Central memory CD8-positive, alpha-beta T cell (primary cell): ENCODE data around the gene HOXC10.

ENCODE experiments used
- ATAC-seq: fragments of 150-1000 bp; cut with Tn5 transposase; replicated peaks from 2 replicates; pipeline ENCODE4 v1.10.0; 2022; ENCODE audit warnings: mild to moderate bottlenecking, moderate FRiP score, moderate number of reproducible peaks; ENCODE audit not compliant: poor library complexity, severe bottlenecking; ENCODE audit errors: extremely low read depth
- DNase-seq, 2 donors: peaks; one replicate each; pipeline ENCODE4 v3.0.0; 2021; ENCODE audit warnings: low spot score in 2 of 2
- H3K27ac Mint-ChIP-seq: one replicate; pipeline ENCODE4 v1.8.0; 2022; ENCODE audit warnings: low read depth, mild to moderate bottlenecking, moderate library complexity, mixed read lengths
- H3K27me3 Mint-ChIP-seq: one replicate; pipeline ENCODE4 v1.8.0; 2022; ENCODE audit warnings: mixed read lengths
- H3K36me3 Mint-ChIP-seq: one replicate; pipeline ENCODE4 v1.8.0; 2022; ENCODE audit warnings: mild to moderate bottlenecking, moderate library complexity, mixed read lengths; ENCODE audit not compliant: insufficient read depth
- H3K4me1 Mint-ChIP-seq: one replicate; pipeline ENCODE4 v1.8.0; 2022; ENCODE audit warnings: mixed read lengths
- H3K4me3 Mint-ChIP-seq: one replicate; pipeline ENCODE4 v1.8.0; 2022; ENCODE audit warnings: mild to moderate bottlenecking, moderate library complexity, mixed read lengths
- H3K9me3 Mint-ChIP-seq: one replicate; pipeline ENCODE4 v1.8.0; 2022; ENCODE audit warnings: mixed read lengths

The HOXC10 gene

GRCh38 chr12:53980104-53980801, 4.7 kb upstream of the HOXC10 start:
- Mint-ChIP-seq H3K27me3 (peaks cover 99% of the 10 kb centered on the region), H3K9me3 (no peaks in the 10 kb centered on the region), H3K27ac (no peak overlapping the region), H3K4me1 (peaks cover 21% of the 10 kb centered on the region), H3K4me3 (no peak overlapping the region), H3K36me3 (peaks cover 27% of the 10 kb centered on the region)
- DNase-seq (no peak), ATAC-seq (no peak)

- ATAC-seq (no peak), DNase-seq (no peak)
- Mint-ChIP-seq H3K27ac (no peak overlapping the region), H3K4me3 (no peak overlapping the region), H3K27me3 (peaks cover 99% of the 10 kb centered on the region), H3K4me1 (peaks cover 20% of the 10 kb centered on the region), H3K36me3 (peaks cover 25% of the 10 kb centered on the region), H3K9me3 (no peaks in the 10 kb centered on the region)
Measured at GRCh38 chr12:53980802-53981496, 4.0 kb upstream of the HOXC10 start.

GRCh38 chr12:53981634-53982565, 3.0 kb upstream of the HOXC10 start:
- H3K27me3 Mint-ChIP-seq = peaks cover 99% of the 10 kb centered on the region
- H3K4me1 Mint-ChIP-seq = peaks cover 30% of the 10 kb centered on the region
- no peak for ATAC-seq
- DNase-seq = no peak
- no peak overlapping the region for H3K27ac Mint-ChIP-seq
- H3K9me3 Mint-ChIP-seq = no peaks in the 10 kb centered on the region
- peaks cover 20% of the 10 kb centered on the region for H3K36me3 Mint-ChIP-seq
- no peak overlapping the region for H3K4me3 Mint-ChIP-seq

GRCh38 chr12:53982648-53983567, 2.0 kb upstream of the HOXC10 start:
- Mint-ChIP-seq H3K27ac (peak overlapping the region; percentile 53), H3K4me1 (peaks cover 28% of the 10 kb centered on the region), H3K36me3 (peaks cover 20% of the 10 kb centered on the region), H3K4me3 (no peak overlapping the region), H3K9me3 (no peaks in the 10 kb centered on the region), H3K27me3 (peaks cover 99% of the 10 kb centered on the region)
- DNase-seq (no peak), ATAC-seq (no peak)

GRCh38 chr12:53983568-53983949, 1.4 kb upstream of the HOXC10 start:
- H3K27me3 Mint-ChIP-seq = peaks cover 99% of the 10 kb centered on the region
- peaks cover 20% of the 10 kb centered on the region for H3K36me3 Mint-ChIP-seq
- peaks cover 27% of the 10 kb centered on the region for H3K4me1 Mint-ChIP-seq
- DNase-seq (no peak), ATAC-seq (no peak)
- H3K4me3 Mint-ChIP-seq = no peak overlapping the region
- H3K9me3 Mint-ChIP-seq = no peaks in the 10 kb centered on the region
- H3K27ac Mint-ChIP-seq = peak overlapping the region; percentile 53

GRCh38 chr12:53983950-53984572, 885 bp upstream of the HOXC10 start:
- Mint-ChIP-seq H3K4me3 (peak overlapping the region; percentile 61), H3K4me1 (peaks cover 30% of the 10 kb centered on the region), H3K36me3 (peaks cover 20% of the 10 kb centered on the region), H3K27ac (peak overlapping the region; percentile 53), H3K27me3 (peaks cover 99% of the 10 kb centered on the region), H3K9me3 (no peaks in the 10 kb centered on the region)
- no peak for ATAC-seq
- DNase-seq = no peak

GRCh38 chr12:53985692-53985993, 697 bp downstream of the HOXC10 start:
- ATAC-seq (no peak), DNase-seq (no peak)
- Mint-ChIP-seq H3K4me1 (peaks cover 46% of the 10 kb centered on the region), H3K27ac (peak overlapping the region; percentile 65), H3K36me3 (peaks cover 25% of the 10 kb centered on the region), H3K27me3 (peaks cover 99% of the 10 kb centered on the region), H3K4me3 (peak overlapping the region; percentile 61), H3K9me3 (no peaks in the 10 kb centered on the region)

GRCh38 chr12:53985994-53986685, 1.2 kb downstream of the HOXC10 start:
- H3K27me3 Mint-ChIP-seq = peaks cover 99% of the 10 kb centered on the region
- peak overlapping the region; percentile 69 for H3K27ac Mint-ChIP-seq
- peak overlapping the region; percentile 37 for H3K4me3 Mint-ChIP-seq
- H3K9me3 Mint-ChIP-seq = no peaks in the 10 kb centered on the region
- peaks cover 47% of the 10 kb centered on the region for H3K4me1 Mint-ChIP-seq
- DNase-seq = no peak
- no peak for ATAC-seq
- peaks cover 27% of the 10 kb centered on the region for H3K36me3 Mint-ChIP-seq

- peak overlapping the region; percentile 69 for H3K27ac Mint-ChIP-seq
- peaks cover 47% of the 10 kb centered on the region for H3K4me1 Mint-ChIP-seq
- no peak for ATAC-seq
- H3K36me3 Mint-ChIP-seq = peaks cover 28% of the 10 kb centered on the region
- peak overlapping the region; percentile 37 for H3K4me3 Mint-ChIP-seq
- H3K27me3 Mint-ChIP-seq = peaks cover 99% of the 10 kb centered on the region
- no peaks in the 10 kb centered on the region for H3K9me3 Mint-ChIP-seq
- DNase-seq = no peak
Measured at GRCh38 chr12:53986686-53987483, 1.9 kb downstream of the HOXC10 start.

DNA sequence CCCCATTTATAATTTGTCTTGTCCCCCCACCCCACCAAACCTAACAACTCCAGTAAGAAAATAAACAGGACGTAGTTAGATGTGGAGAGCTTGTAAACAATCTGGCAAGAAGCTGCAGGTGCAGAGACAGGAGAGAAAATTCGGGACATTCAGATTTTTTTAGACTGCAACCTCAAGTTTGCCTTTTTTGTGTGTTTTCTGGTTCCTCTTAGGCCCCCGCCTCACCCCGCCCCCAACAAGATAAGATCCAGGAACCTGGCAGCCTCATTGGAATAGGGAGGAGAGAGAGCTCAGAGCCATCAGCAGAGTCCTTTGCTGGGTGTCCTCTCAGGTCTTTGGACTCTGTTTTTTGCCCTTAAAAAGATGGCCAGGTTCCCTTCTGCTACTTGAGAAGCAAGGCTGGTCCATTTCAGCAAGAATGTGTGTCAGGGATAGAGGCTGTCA, 2.9 kb downstream of the HOXC10 start:
- Mint-ChIP-seq H3K4me1 (peaks cover 47% of the 10 kb centered on the region), H3K36me3 (peaks cover 29% of the 10 kb centered on the region), H3K9me3 (no peaks in the 10 kb centered on the region), H3K27me3 (peaks cover 99% of the 10 kb centered on the region), H3K4me3 (no peak overlapping the region), H3K27ac (no peak overlapping the region)
- DNase-seq (no peak), ATAC-seq (no peak)
